Activated CD8-positive, alpha-beta T cell treated with anti-CD3 and anti-CD28 coated beads, Interleukin-2, amount 10 ng/mL, durations not matched to agents 7 days and 5 days (primary cell): ENCODE results near the gene HIVEP1. TPM values are rescaled to one million over a fixed set of nuclear protein-coding genes. Genes with fewer than 3 reads are reported as not detected.

Experiments
- ATAC-seq: fragments of 150-1000 bp; cut with Tn5 transposase; one replicate; pipeline ENCODE4 v1.10.0; 2021; ENCODE audit warnings: moderate library complexity
- CTCF ChIA-PET: fragments of 350-600 bp; sonication (Branson Sonifier 250); formaldehyde crosslinking; loops from one replicate; lab custom pipeline; 2021; ENCODE audit warnings: antibody characterized with exemption; lab: Charles Lee
- POLR2A ChIA-PET: fragments of 350-600 bp; sonication (Branson Sonifier 250); formaldehyde crosslinking; loops from one replicate; lab custom pipeline; 2021; ENCODE audit warnings: antibody characterized with exemption; lab: Charles Lee
- DNase-seq: peaks from one replicate; pipeline ENCODE4 v3.0.0-alpha.2; 2020
- H3K27ac Mint-ChIP-seq: one replicate; pipeline ENCODE4 v1.8.0; 2021; ENCODE audit warnings: mild to moderate bottlenecking, mixed read lengths
- H3K27me3 Mint-ChIP-seq: one replicate; pipeline ENCODE4 v1.8.0; 2021; ENCODE audit warnings: low read depth, mixed read lengths
- H3K36me3 Mint-ChIP-seq: one replicate; pipeline ENCODE4 v1.8.0; 2021; ENCODE audit warnings: low read depth, mixed read lengths
- H3K4me1 Mint-ChIP-seq: one replicate; pipeline ENCODE4 v1.8.0; 2021; ENCODE audit warnings: low read depth, mixed read lengths
- H3K4me3 Mint-ChIP-seq: one replicate; pipeline ENCODE4 v1.8.0; 2021; ENCODE audit warnings: mild to moderate bottlenecking, mixed read lengths
- H3K9me3 Mint-ChIP-seq: one replicate; pipeline ENCODE4 v1.8.0; 2022; ENCODE audit warnings: mixed read lengths; ENCODE audit not compliant: insufficient read depth
- total RNA-seq, 2 experiments: library from RNA; stranded (reverse); gene quantifications; one replicate each; pipeline ENCODE4 v1.2.3, GENCODE V29; 2021

The HIVEP1 gene
- total RNA-seq, 2 experiments from 2014 or later: 21.2 to 21.4 TPM

DNA sequence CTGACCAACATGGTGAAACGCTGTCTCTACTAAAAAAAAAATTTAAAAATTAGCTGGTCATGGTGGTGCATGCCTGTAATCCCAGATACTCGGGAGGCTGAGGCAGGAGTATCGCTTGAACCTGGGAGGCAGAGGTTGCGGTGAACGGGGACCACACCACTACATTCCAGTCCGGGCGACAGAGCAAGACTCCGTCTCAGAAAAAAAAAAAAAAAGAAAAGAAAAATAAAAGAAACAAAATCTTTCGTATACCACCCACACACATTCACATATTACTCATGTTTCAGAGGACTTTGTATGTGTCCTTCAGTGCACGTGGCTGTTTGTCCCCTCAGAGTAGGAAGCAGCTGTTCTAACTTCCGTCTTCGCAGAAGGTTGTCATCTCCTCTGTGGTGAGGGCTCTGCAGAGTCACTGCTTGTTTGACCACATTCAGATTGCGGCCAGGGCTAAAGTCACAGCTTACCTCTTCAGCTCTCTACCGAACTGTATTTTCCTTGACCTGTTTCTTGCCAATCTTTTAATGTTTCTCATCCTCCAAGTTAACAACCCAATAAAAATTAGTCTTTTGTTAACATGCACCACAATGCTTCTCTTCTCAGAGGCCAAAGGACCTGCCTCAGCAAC lies 36.6 kb upstream of the HIVEP1 start:
- POLR2A ChIA-PET: interaction anchor here (2.3 kb wide), 1 partner anchor 34 kb away, joined by 9 read pairs; no protein-coding TSS in a partner anchor
- Mint-ChIP-seq H3K4me1 (peaks cover 38% of the 10 kb centered on the region), H3K4me3 (peak overlapping the region; percentile 0), H3K9me3 (no peaks in the 10 kb centered on the region), H3K36me3 (peaks cover 2% of the 10 kb centered on the region), H3K27ac (peak overlapping the region; percentile 69), H3K27me3 (no peaks in the 10 kb centered on the region)
- ATAC-seq (peak; percentile 83), DNase-seq (peak; percentile 73)
- CTCF ChIA-PET: interaction anchor here (1.3 to 1.5 kb wide), 2 partner anchors 17 to 257 kb away, joined by 3 read pairs; no protein-coding TSS in a partner anchor

DNA sequence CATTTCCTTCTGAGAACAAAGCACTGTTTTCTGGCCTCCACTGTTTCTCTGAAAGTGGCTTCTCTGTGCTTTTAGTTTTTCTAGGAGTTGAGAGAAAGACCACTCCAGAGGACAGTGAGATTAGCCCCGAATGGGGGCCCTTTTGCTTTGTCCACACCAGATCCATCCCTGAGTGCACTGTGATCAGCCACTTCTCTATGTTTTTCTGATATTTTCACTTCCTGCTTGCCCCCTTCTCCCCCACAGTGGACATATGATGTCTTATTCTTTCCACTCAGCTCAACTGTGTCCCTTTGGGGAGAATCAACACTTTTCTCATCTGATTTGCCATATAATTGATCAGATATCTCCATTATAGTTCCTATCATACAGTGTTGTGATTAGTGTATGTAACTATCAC lies 35.6 kb upstream of the HIVEP1 start:
- ChIA-PET POLR2A (interaction anchor here (2.3 kb wide), 1 partner anchor 33 kb away, joined by 9 read pairs; no protein-coding TSS in a partner anchor), CTCF (interaction anchor here (0.6 kb wide), 1 partner anchor 393 kb away, joined by 3 read pairs; no protein-coding TSS in a partner anchor)

DNA sequence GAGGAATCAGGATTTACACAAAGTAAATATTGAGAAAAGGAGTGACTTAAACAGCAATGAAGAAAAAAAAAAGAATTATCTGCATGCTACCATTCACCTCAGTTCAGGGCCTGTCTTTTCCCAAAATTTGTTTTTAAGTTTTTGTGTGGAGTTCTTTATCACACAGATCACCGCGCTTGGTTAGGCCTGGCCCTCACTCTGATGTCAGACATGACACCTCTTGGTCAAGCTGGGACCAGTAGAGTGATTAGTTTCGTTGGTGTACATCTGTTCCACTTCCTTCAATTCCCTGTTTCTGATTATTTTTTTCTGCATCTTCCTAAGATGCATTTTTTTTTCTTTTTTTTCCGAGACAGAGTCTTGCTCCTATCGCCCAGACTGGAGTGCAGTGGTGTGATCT lies 34.9 kb upstream of the HIVEP1 start:
- ChIA-PET POLR2A (interaction anchor here (2.3 kb wide), 1 partner anchor 33 kb away, joined by 9 read pairs; no protein-coding TSS in a partner anchor), CTCF (no interaction called here)
- ATAC-seq (no peak), DNase-seq (no peak)
- Mint-ChIP-seq H3K4me1 (peaks cover 35% of the 10 kb centered on the region), H3K9me3 (no peaks in the 10 kb centered on the region), H3K4me3 (no peak overlapping the region), H3K36me3 (peaks cover 2% of the 10 kb centered on the region), H3K27me3 (peaks cover 1% of the 10 kb centered on the region), H3K27ac (no peak overlapping the region)

More for the DNA sequence above, 35.6 kb upstream of the HIVEP1 start:
- Mint-ChIP-seq H3K9me3 (no peaks in the 10 kb centered on the region), H3K36me3 (peaks cover 2% of the 10 kb centered on the region), H3K27ac (peak overlapping the region; percentile 50), H3K27me3 (no peaks in the 10 kb centered on the region), H3K4me3 (no peak overlapping the region), H3K4me1 (peaks cover 38% of the 10 kb centered on the region)
- ATAC-seq (no peak), DNase-seq (no peak)

GRCh38 chr6:11977738-11978137 lies 34.4 kb upstream of the HIVEP1 start:
- no peak for ATAC-seq
- no peaks in the 10 kb centered on the region for H3K9me3 Mint-ChIP-seq
- H3K27ac Mint-ChIP-seq: no peak overlapping the region
- H3K4me3 Mint-ChIP-seq: no peak overlapping the region
- H3K27me3 Mint-ChIP-seq: peaks cover 2% of the 10 kb centered on the region
- peaks cover 34% of the 10 kb centered on the region for H3K4me1 Mint-ChIP-seq
- CTCF ChIA-PET: no interaction called here
- no peak for DNase-seq
- peaks cover 2% of the 10 kb centered on the region for H3K36me3 Mint-ChIP-seq
- POLR2A ChIA-PET: no interaction called here

DNA sequence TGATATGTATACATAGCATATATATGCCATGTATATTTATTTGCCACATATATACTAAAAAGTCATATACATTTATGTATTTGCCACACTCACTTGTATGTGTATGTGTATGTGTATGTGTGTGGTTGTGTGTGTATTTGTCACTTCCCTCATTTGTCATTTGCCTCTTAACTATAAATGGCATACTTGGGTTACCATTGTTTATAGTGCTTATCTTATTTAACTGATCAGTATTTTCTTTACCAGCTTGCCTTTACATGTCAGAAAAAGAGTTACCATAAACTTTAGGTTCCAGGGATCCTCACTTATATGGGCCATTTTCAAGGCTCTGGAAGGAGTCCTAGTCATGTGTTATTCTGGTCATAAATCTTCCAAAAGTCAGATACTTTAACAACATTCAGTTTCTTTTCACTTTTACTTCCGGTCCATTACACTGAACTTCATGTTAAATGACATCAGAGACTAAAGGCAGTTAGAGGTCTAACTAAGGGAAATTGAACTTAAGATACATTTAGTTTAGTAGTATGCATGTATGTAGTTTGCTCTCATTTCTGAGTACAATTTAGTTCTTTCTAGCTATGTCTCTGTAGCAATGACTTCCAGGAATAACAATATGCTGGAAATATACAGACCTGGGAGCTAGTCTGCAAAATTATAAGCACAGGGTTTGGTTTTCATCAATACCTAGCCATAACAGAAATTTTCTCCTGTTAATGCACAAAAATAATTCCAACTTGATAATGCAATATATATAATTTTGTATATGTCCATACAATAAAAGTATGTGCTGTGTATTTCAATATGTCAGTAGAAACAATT lies 33.7 kb upstream of the HIVEP1 start:
- ATAC-seq: peak; percentile 57
- peak overlapping the region; percentile 6 for H3K4me3 Mint-ChIP-seq

DNA sequence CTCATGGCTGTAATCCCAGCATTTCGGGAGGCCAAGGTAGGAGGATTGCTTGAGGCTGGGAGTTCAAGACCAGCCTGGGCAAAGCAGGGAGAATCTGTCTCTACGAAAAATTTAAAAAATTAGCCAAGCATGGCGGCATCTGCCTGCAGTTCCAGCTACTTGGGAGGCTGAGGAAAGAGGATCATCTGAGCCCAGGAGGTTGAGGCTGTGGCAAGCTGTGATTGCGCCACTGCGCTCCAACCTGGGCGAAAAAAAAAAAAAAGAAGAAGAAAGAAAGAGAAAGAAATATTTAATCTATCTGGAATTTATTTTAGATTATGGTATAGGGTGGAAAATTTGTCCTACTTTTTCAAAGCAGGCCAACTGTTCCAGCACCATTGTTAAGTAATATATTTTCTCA lies 32.2 kb upstream of the HIVEP1 start:
- no peak overlapping the region for H3K27ac Mint-ChIP-seq
- H3K4me1 Mint-ChIP-seq: peaks cover 32% of the 10 kb centered on the region
- ATAC-seq (no peak), DNase-seq (no peak)
- H3K4me3 Mint-ChIP-seq: no peak overlapping the region
- POLR2A ChIA-PET: no interaction called here
- H3K27me3 Mint-ChIP-seq: peaks cover 4% of the 10 kb centered on the region
- no peaks in the 10 kb centered on the region for H3K9me3 Mint-ChIP-seq
- CTCF ChIA-PET: no interaction called here
- H3K36me3 Mint-ChIP-seq: peaks cover 2% of the 10 kb centered on the region

More for the DNA sequence above, 33.7 kb upstream of the HIVEP1 start:
- Mint-ChIP-seq H3K27ac (peak overlapping the region; percentile 78), H3K36me3 (peaks cover 2% of the 10 kb centered on the region), H3K27me3 (peaks cover 2% of the 10 kb centered on the region), H3K9me3 (no peaks in the 10 kb centered on the region), H3K4me1 (peaks cover 34% of the 10 kb centered on the region)
- CTCF ChIA-PET: interaction anchor here (1.3 kb wide), 1 partner anchor 32 kb away, joined by 4 read pairs; no protein-coding TSS in a partner anchor
- no peak for DNase-seq
- POLR2A ChIA-PET: no interaction called here

GRCh38 chr6:11983306-11983705 lies 28.8 kb upstream of the HIVEP1 start:
- ChIA-PET CTCF (no interaction called here), POLR2A (no interaction called here)
- H3K9me3 Mint-ChIP-seq: no peaks in the 10 kb centered on the region
- H3K27ac Mint-ChIP-seq: no peak overlapping the region
- no peak overlapping the region for H3K4me3 Mint-ChIP-seq
- peaks cover 6% of the 10 kb centered on the region for H3K4me1 Mint-ChIP-seq
- DNase-seq (no peak), ATAC-seq (no peak)
- peaks cover under 1% of the 10 kb centered on the region for H3K36me3 Mint-ChIP-seq
- peaks cover 4% of the 10 kb centered on the region for H3K27me3 Mint-ChIP-seq

- no peak overlapping the region for H3K4me3 Mint-ChIP-seq
- no peak for ATAC-seq
Measured at GRCh38 chr6:11987386-11987785, 24.7 kb upstream of the HIVEP1 start.

GRCh38 chr6:11989386-11989785 lies 22.7 kb upstream of the HIVEP1 start:
- CTCF ChIA-PET: no interaction called here
- H3K27me3 Mint-ChIP-seq: no peaks in the 10 kb centered on the region
- POLR2A ChIA-PET: no interaction called here
- DNase-seq (no peak), ATAC-seq (no peak)
- no peaks in the 10 kb centered on the region for H3K4me1 Mint-ChIP-seq
- no peak overlapping the region for H3K27ac Mint-ChIP-seq
- H3K9me3 Mint-ChIP-seq: no peaks in the 10 kb centered on the region
- no peaks in the 10 kb centered on the region for H3K36me3 Mint-ChIP-seq
- no peak overlapping the region for H3K4me3 Mint-ChIP-seq

More at GRCh38 chr6:11987386-11987785, 24.7 kb upstream of the HIVEP1 start:
- H3K27me3 Mint-ChIP-seq: peaks cover 3% of the 10 kb centered on the region
- H3K27ac Mint-ChIP-seq: no peak overlapping the region
- ChIA-PET POLR2A (no interaction called here), CTCF (no interaction called here)
- no peaks in the 10 kb centered on the region for H3K9me3 Mint-ChIP-seq
- DNase-seq: no peak
- H3K36me3 Mint-ChIP-seq: no peaks in the 10 kb centered on the region
- no peaks in the 10 kb centered on the region for H3K4me1 Mint-ChIP-seq

DNA sequence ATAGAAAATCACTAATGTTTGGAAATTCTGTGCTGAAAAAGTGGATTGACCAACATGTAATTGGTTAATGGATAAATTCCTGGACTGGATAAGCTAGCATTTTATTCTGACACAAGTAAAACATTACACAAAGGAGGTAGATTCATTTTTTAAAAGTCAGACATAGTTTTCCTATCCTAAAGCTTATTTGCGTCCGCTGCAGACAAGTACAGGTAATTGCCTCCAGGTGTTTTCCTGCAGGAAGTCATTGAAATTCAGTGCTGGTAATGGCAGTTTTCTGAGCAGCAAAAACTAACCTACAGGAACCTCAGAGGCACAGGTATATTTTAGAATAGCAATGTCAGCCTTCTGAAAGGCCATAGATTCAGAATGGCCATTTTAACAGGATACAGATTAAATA lies 20.0 kb upstream of the HIVEP1 start:
- no peaks in the 10 kb centered on the region for H3K27me3 Mint-ChIP-seq
- CTCF ChIA-PET: interaction anchor here (0.8 to 1.9 kb wide), 4 partner anchors 11 to 337 kb away, joined by 3 to 5 read pairs (median 3); no protein-coding TSS in a partner anchor
- POLR2A ChIA-PET: interaction anchor here (1.5 kb wide), 1 partner anchor 17 kb away, joined by 6 read pairs; no protein-coding TSS in a partner anchor
- H3K4me1 Mint-ChIP-seq: no peaks in the 10 kb centered on the region
- ATAC-seq (no peak), DNase-seq (no peak)
- H3K27ac Mint-ChIP-seq: no peak overlapping the region
- H3K9me3 Mint-ChIP-seq: no peaks in the 10 kb centered on the region
- H3K36me3 Mint-ChIP-seq: no peaks in the 10 kb centered on the region
- H3K4me3 Mint-ChIP-seq: no peak overlapping the region

DNA sequence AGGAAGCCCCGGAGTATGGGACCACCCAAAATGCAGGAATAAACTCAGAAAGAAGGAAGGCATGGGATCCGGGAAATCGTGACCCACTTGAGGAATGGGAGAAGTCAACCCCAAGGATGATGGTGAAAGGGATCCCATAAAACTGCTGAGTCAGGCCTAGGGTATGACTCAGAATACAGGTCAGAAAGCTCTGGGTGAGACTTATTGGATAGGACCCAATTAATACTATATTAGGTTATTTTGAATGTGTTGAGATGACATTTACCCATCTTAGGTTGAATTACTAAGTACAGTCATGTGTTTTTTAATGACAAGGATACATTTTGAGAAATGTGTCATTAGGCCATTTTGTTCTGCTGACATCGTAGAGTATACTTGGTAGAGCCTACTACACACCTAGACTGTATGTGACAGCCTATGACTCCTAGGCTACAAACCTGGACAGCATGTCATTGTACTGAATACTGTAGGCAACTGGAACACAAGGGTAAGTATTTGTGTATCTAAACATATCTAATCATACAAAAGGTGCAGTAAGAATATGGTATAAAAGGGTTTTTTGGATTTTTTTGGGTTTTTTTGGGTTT lies 17.1 kb upstream of the HIVEP1 start:
- H3K4me3 Mint-ChIP-seq: no peak overlapping the region
- H3K9me3 Mint-ChIP-seq: peaks cover 4% of the 10 kb centered on the region
- DNase-seq (no peak), ATAC-seq (no peak)
- no peaks in the 10 kb centered on the region for H3K36me3 Mint-ChIP-seq
- no peaks in the 10 kb centered on the region for H3K27me3 Mint-ChIP-seq
- ChIA-PET POLR2A (no interaction called here), CTCF (no interaction called here)
- H3K4me1 Mint-ChIP-seq: no peaks in the 10 kb centered on the region
- no peak overlapping the region for H3K27ac Mint-ChIP-seq
